ENCODE measurements around the gene WWTR1. TPM values are rescaled to one million over a fixed set of nuclear protein-coding genes. Genes with fewer than 3 reads are reported as not detected.

The WWTR1 gene
- total RNA-seq, 1 donor from 2014 or later: 2.6 TPM

Other genes starting within 250 kb of the WWTR1 start
- not detected in 2 replicates for gene TM4SF4, start 183.3 kb downstream of the WWTR1 start, total RNA-seq
- 40.3 and 43.3 TPM in 2 replicates for gene COMMD2, start 94.5 kb upstream of the WWTR1 start, total RNA-seq
- gene ANKUB1, start 134.5 kb upstream of the WWTR1 start, total RNA-seq: not detected in 2 replicates
- gene RNF13, start 155.2 kb upstream of the WWTR1 start, total RNA-seq: 33.5 and 39.6 TPM in 2 replicates